Activated T-cell treated with anti-CD3 and anti-CD28 coated beads for 4 hours (primary cell): ENCODE data around the gene C17orf67.
A peak's percentile ranks its signal among the peaks of the same experiment; 100 is the strongest.

Experiments used
- DNase-seq: peaks from one replicate; pipeline ENCODE4 v3.0.0-alpha.2; 2020

C17orf67 gene

GRCh38 chr17:56832446-56832845 is 1.3 kb downstream of the C17orf67 start:
- DNase-seq = no peak

- DNase-seq = no peak
Measured at GRCh38 chr17:56831369-56832095, 2.2 kb downstream of the C17orf67 start.

- no peak for DNase-seq
Measured at GRCh38 chr17:56830726-56831368, 2.9 kb downstream of the C17orf67 start.

- DNase-seq = no peak
Measured at GRCh38 chr17:56826611-56827414, 6.9 kb downstream of the C17orf67 start.

- no peak for DNase-seq
Measured at GRCh38 chr17:56824503-56824902, 9.2 kb downstream of the C17orf67 start.

- DNase-seq = no peak
Measured at GRCh38 chr17:56823848-56824247, 9.9 kb downstream of the C17orf67 start.

GRCh38 chr17:56822725-56823124 is 11.0 kb downstream of the C17orf67 start:
- no peak for DNase-seq

- no peak for DNase-seq
Measured at GRCh38 chr17:56821847-56822534, 11.7 kb downstream of the C17orf67 start.

GRCh38 chr17:56820207-56820606 is 13.5 kb downstream of the C17orf67 start:
- no peak for DNase-seq

GRCh38 chr17:56819431-56820145 is 14.1 kb downstream of the C17orf67 start:
- DNase-seq = peak; percentile 74

- DNase-seq = no peak
Measured at GRCh38 chr17:56819030-56819429, 14.7 kb downstream of the C17orf67 start.

GRCh38 chr17:56817066-56817465 is 16.7 kb downstream of the C17orf67 start:
- no peak for DNase-seq

- no peak for DNase-seq
Measured at GRCh38 chr17:56815711-56816110, 18.0 kb downstream of the C17orf67 start.

- no peak for DNase-seq
Measured at GRCh38 chr17:56812901-56813388, 20.8 kb downstream of the C17orf67 start.

GRCh38 chr17:56810891-56811775 is 22.6 kb downstream of the C17orf67 start:
- DNase-seq = no peak

GRCh38 chr17:56810343-56810742 is 23.4 kb downstream of the C17orf67 start:
- DNase-seq = no peak

- no peak for DNase-seq
Measured at GRCh38 chr17:56809820-56810179, 23.9 kb downstream of the C17orf67 start.

GRCh38 chr17:56809106-56809819 is 24.5 kb downstream of the C17orf67 start:
- no peak for DNase-seq

- DNase-seq = no peak
Measured at GRCh38 chr17:56808503-56808902, 25.2 kb downstream of the C17orf67 start.

- no peak for DNase-seq
Measured at GRCh38 chr17:56807723-56808122, 26.0 kb downstream of the C17orf67 start.

GRCh38 chr17:56806949-56807348 is 26.8 kb downstream of the C17orf67 start:
- DNase-seq = no peak
